IMR-90 (cell line): Measurements from ENCODE around the gene SLC39A11.

Source experiments
- BHLHE40 ChIP-seq: fragments of 150-350 bp; IDR thresholded peaks from 2 replicates; pipeline ENCODE4 v1.6.1; 2016; ENCODE audit warnings: mild to moderate bottlenecking, low read depth, low read length
- CEBPB ChIP-seq: IDR thresholded peaks from 2 replicates; pipeline ENCODE4 v1.6.1; 2012; ENCODE audit warnings: low read depth, low read length, improper control_type of control experiment
- CHD1 ChIP-seq: IDR thresholded peaks from 2 replicates; pipeline ENCODE4 v1.6.1; 2012; ENCODE audit warnings: low read depth, low read length, improper control_type of control experiment
- CTCF ChIP-seq: conservative IDR thresholded peaks from 2 replicates; pipeline ENCODE4 v1.5.1; 2012; ENCODE audit warnings: mild to moderate bottlenecking, low read depth, low read length, improper control_type of control experiment
- MXI1 ChIP-seq: IDR thresholded peaks from 2 replicates; pipeline ENCODE4 v1.6.1; 2012; ENCODE audit warnings: low read depth, mild to moderate bottlenecking, low read length, moderate library complexity, borderline replicate concordance
- POLR2A ChIP-seq: IDR thresholded peaks from 2 replicates; pipeline ENCODE4 v1.6.1; 2012; ENCODE audit warnings: mild to moderate bottlenecking, low read depth, low read length
- RAD21 ChIP-seq: IDR thresholded peaks from 2 replicates; pipeline ENCODE4 v1.6.1; 2012; ENCODE audit warnings: low read length, improper control_type of control experiment
- RCOR1 ChIP-seq: IDR thresholded peaks from 2 replicates; pipeline ENCODE4 v1.6.1; 2012; ENCODE audit warnings: mild to moderate bottlenecking, low read length, improper control_type of control experiment; ENCODE audit not compliant: insufficient replicate concordance
- SMC3 ChIP-seq: fragments of 150-350 bp; IDR thresholded peaks from 2 replicates; pipeline ENCODE4 v1.6.1; 2016; ENCODE audit warnings: low read depth, mild to moderate bottlenecking, antibody characterized with exemption, low read length, moderate library complexity

GRCh38 chr17:72646176-72646575 is 446.3 kb downstream of the SLC39A11 start:
- no peak for TF ChIP-seq RCOR1
- no peak for TF ChIP-seq CTCF
- no peak for TF ChIP-seq POLR2A
- TF ChIP-seq CHD1: no peak
- TF ChIP-seq SMC3: no peak
- no peak for TF ChIP-seq BHLHE40
- TF ChIP-seq RAD21: no peak
- TF ChIP-seq CEBPB: no peak
- TF ChIP-seq MXI1: no peak
